ENCODE results near the gene ING5. TPM values are rescaled to one million over a fixed set of nuclear protein-coding genes. Genes with fewer than 3 reads are reported as not detected.
"Not testable (repeated sequence)": the region's sequence is repeated elsewhere in the genome, so short reads cannot be mapped to it uniquely, and the experiment has no call there.

ING5 gene
- total RNA-seq, 1 experiment from 2014 or later: 45.9 TPM

GRCh38 chr2:241659150-241659739, 42.6 kb upstream of the ING5 start:
- no peak overlapping the region for H3K9ac ChIP-seq (ENCODE audit: low read length)
- TF ChIP-seq ELF1 (IDR thresholded peaks at IDR 0.05; ENCODE audit: borderline replicate concordance, low read depth) (no peak), RAD21 (IDR thresholded peaks at IDR 0.05; ENCODE audit: low read depth) (peak; percentile 69)
- TF ChIP-seq, protein P1, sequence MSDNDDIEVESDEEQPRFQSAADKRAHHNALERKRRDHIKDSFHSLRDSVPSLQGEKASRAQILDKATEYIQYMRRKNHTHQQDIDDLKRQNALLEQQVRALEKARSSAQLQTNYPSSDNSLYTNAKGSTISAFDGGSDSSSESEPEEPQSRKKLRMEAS (IDR thresholded peaks at IDR 0.05): no peak
- TF ChIP-seq, protein P2, sequence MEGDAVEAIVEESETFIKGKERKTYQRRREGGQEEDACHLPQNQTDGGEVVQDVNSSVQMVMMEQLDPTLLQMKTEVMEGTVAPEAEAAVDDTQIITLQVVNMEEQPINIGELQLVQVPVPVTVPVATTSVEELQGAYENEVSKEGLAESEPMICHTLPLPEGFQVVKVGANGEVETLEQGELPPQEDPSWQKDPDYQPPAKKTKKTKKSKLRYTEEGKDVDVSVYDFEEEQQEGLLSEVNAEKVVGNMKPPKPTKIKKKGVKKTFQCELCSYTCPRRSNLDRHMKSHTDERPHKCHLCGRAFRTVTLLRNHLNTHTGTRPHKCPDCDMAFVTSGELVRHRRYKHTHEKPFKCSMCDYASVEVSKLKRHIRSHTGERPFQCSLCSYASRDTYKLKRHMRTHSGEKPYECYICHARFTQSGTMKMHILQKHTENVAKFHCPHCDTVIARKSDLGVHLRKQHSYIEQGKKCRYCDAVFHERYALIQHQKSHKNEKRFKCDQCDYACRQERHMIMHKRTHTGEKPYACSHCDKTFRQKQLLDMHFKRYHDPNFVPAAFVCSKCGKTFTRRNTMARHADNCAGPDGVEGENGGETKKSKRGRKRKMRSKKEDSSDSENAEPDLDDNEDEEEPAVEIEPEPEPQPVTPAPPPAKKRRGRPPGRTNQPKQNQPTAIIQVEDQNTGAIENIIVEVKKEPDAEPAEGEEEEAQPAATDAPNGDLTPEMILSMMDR (IDR thresholded peaks at IDR 0.05 in 2 of 3, conservative IDR thresholded peaks at IDR 0.05 in 1 of 3; ENCODE audit: borderline replicate concordance in 1 of 3, insufficient read depth in 1 of 3, low read depth in 2 of 3, low read length in 2 of 3): peak; percentile 38 to 62 (median 54); a peak in 4 of 6 replicates
- no peak overlapping the region for H3K27ac ChIP-seq (ENCODE audit: low read depth, low read length)
- H3K4me1 ChIP-seq (ENCODE audit: control insufficient read depth in 1 of 2, insufficient read depth in 2 of 2, low read length in 2 of 2): no peaks in the 10 kb centered on the region
- no peaks in the 10 kb centered on the region for H3K9me3 ChIP-seq (ENCODE audit: control insufficient read depth in 1 of 2, insufficient read depth in 1 of 2, low read depth in 1 of 2, low read length in 2 of 2)
- CTCF ChIA-PET: no interaction called here
- no peaks in the 10 kb centered on the region for H4K20me1 ChIP-seq (ENCODE audit: insufficient read depth)
- BruUV-seq (replicated peaks): no TSS peak
- H3K36me3 ChIP-seq (ENCODE audit: control insufficient read depth in 1 of 2, insufficient read depth in 2 of 2, low read length in 2 of 2): peaks cover 23 to 29% of the 10 kb centered on the region in 2 experiments; a peak in 3 of 4 replicates
- POLR2A ChIA-PET: no interaction called here
- no peak overlapping the region for H3K4me2 ChIP-seq (ENCODE audit: low read length)
- H3K79me2 ChIP-seq (ENCODE audit: insufficient read depth, low read length): no peaks in the 10 kb centered on the region; the same call in 1 of the 2 replicates
- intact Hi-C loops (cut with micrococcal nuclease): loop anchor here (1.0 kb wide), 1 partner anchor 110 kb away; no protein-coding TSS in a partner anchor
- no peak overlapping the region for H3K4me3 ChIP-seq (replicated peaks in 1 of 2; ENCODE audit: low read depth in 1 of 2, low read length in 2 of 2)
- no peaks in the 10 kb centered on the region for H3K9me2 ChIP-seq (ENCODE audit: insufficient read depth)
- RAD21 ChIA-PET (ENCODE audit: low non-redundant PET in 1 of 2, low total read pairs in 2 of 2, uncharacterized antibody in 2 of 2, unreplicated experiment in 2 of 2): interaction anchor here in 1 of 2 experiments (0.6 kb wide), 1 partner anchor 109 kb away, joined by 4 read pairs; no protein-coding TSS in a partner anchor
- H2AFZ ChIP-seq (ENCODE audit: low read depth, low read length, poor library complexity, severe bottlenecking): no peak overlapping the region
- ATAC-seq (peak; percentile 76), DNase-seq (ENCODE audit: low read depth, low spot score) (no peak)
- no peaks in the 10 kb centered on the region for H3K27me3 ChIP-seq (ENCODE audit: insufficient read depth, low read length)

- peaks cover 12 to 20% of the 10 kb centered on the region in 2 experiments; a peak in 3 of 4 replicates for H3K36me3 ChIP-seq (ENCODE audit: control insufficient read depth in 1 of 2, insufficient read depth in 2 of 2, low read length in 2 of 2)
- H3K27ac ChIP-seq (ENCODE audit: low read depth, low read length): no peak overlapping the region
- TF ChIP-seq ZNF274 (IDR thresholded peaks at IDR 0.05; ENCODE audit: low read depth, low read length) (no peak), ZFX (IDR thresholded peaks at IDR 0.05) (no peak), JUND (IDR thresholded peaks at IDR 0.05) (no peak)
- CTCF ChIA-PET: no interaction called here
- RAD21 ChIA-PET (ENCODE audit: low non-redundant PET in 1 of 2, low total read pairs in 2 of 2, uncharacterized antibody in 2 of 2, unreplicated experiment in 2 of 2): no interaction called here
- no peaks in the 10 kb centered on the region for H3K9me3 ChIP-seq (ENCODE audit: control insufficient read depth in 1 of 2, insufficient read depth in 1 of 2, low read depth in 1 of 2, low read length in 2 of 2)
- intact Hi-C loops (cut with micrococcal nuclease): no loop called here
- H3K9ac ChIP-seq (ENCODE audit: low read length): no peak overlapping the region
- H3K4me3 ChIP-seq (replicated peaks in 1 of 2; ENCODE audit: low read depth in 1 of 2, low read length in 2 of 2): no peak overlapping the region
- no peaks in the 10 kb centered on the region for H3K27me3 ChIP-seq (ENCODE audit: insufficient read depth, low read length)
- no peak overlapping the region for H3K4me2 ChIP-seq (ENCODE audit: low read length)
- no peaks in the 10 kb centered on the region for H3K9me2 ChIP-seq (ENCODE audit: insufficient read depth)
- H2AFZ ChIP-seq (ENCODE audit: low read depth, low read length, poor library complexity, severe bottlenecking): no peak overlapping the region
- 0 out of 2 replicates have a peak, but pooled peaks cover under 1% of the 10 kb centered on the region for H4K20me1 ChIP-seq (ENCODE audit: insufficient read depth)
- DNase-seq (ENCODE audit: low read depth, low spot score) (no peak), ATAC-seq (no peak)
- POLR2A ChIA-PET: no interaction called here
- H3K79me2 ChIP-seq (ENCODE audit: insufficient read depth, low read length): no peaks in the 10 kb centered on the region; the same call in 1 of the 2 replicates
- H3K4me1 ChIP-seq (ENCODE audit: control insufficient read depth in 1 of 2, insufficient read depth in 2 of 2, low read length in 2 of 2): peaks cover 0 to 5% of the 10 kb centered on the region in 2 experiments; a peak in 1 of 4 replicates
- no TSS peak for BruUV-seq (replicated peaks)
These were observed 41.1 kb upstream of the ING5 start for GRCh38 chr2:241660593-241661213.

- peaks cover 15 to 21% of the 10 kb centered on the region in 2 experiments; a peak in 3 of 4 replicates for H3K36me3 ChIP-seq (ENCODE audit: control insufficient read depth in 1 of 2, insufficient read depth in 2 of 2, low read length in 2 of 2)
- CTCF ChIA-PET; H3K9me2 ChIP-seq (ENCODE audit: insufficient read depth); H4K20me1 ChIP-seq (ENCODE audit: insufficient read depth); H3K4me1 ChIP-seq (ENCODE audit: control insufficient read depth in 1 of 2, insufficient read depth in 2 of 2, low read length in 2 of 2); H2AFZ ChIP-seq (ENCODE audit: low read depth, low read length, poor library complexity, severe bottlenecking); H3K9ac ChIP-seq (ENCODE audit: low read length); DNase-seq (ENCODE audit: low read depth, low spot score); BruUV-seq (replicated peaks); H3K27me3 ChIP-seq (ENCODE audit: insufficient read depth, low read length); H3K79me2 ChIP-seq (ENCODE audit: insufficient read depth, low read length); H3K9me3 ChIP-seq (ENCODE audit: control insufficient read depth in 1 of 2, insufficient read depth in 1 of 2, low read depth in 1 of 2, low read length in 2 of 2); ATAC-seq; H3K27ac ChIP-seq (ENCODE audit: low read depth, low read length); H3K4me2 ChIP-seq (ENCODE audit: low read length); RAD21 ChIA-PET (ENCODE audit: low non-redundant PET in 1 of 2, low total read pairs in 2 of 2, uncharacterized antibody in 2 of 2, unreplicated experiment in 2 of 2); H3K4me3 ChIP-seq (replicated peaks in 1 of 2; ENCODE audit: low read depth in 1 of 2, low read length in 2 of 2); intact Hi-C loops (cut with micrococcal nuclease): not testable (repeated sequence)
- POLR2A ChIA-PET: interaction anchor here (0.6 kb wide), 1 partner anchor 761 kb away, joined by 3 read pairs; no protein-coding TSS in a partner anchor
These were observed 39.1 kb upstream of the ING5 start for GRCh38 chr2:241662731-241663130.
